ELR (cell line): ENCODE measurements around the gene IGF2BP3.

Experiments used
- DNase-seq: peaks from one replicate; pipeline ENCODE4 v3.0.0-alpha.2; 2015; ENCODE audit warnings: low read depth

IGF2BP3 gene

GRCh38 chr7:23377134-23377533 lies 93.2 kb downstream of the IGF2BP3 start:
- peak; percentile 90 for DNase-seq

GRCh38 chr7:23373151-23374004 lies 96.9 kb downstream of the IGF2BP3 start:
- peak; percentile 53 for DNase-seq

- DNase-seq: no peak
These were observed 97.7 kb downstream of the IGF2BP3 start for GRCh38 chr7:23372611-23373010.

GRCh38 chr7:23371654-23372053 lies 98.6 kb downstream of the IGF2BP3 start:
- DNase-seq: no peak

GRCh38 chr7:23369695-23370404 lies 100.4 kb downstream of the IGF2BP3 start:
- DNase-seq: no peak

GRCh38 chr7:23369100-23369499 lies 101.2 kb downstream of the IGF2BP3 start:
- DNase-seq: no peak

GRCh38 chr7:23358152-23358674 lies 112.1 kb downstream of the IGF2BP3 start:
- DNase-seq: no peak

GRCh38 chr7:23357190-23358093 lies 112.8 kb downstream of the IGF2BP3 start:
- DNase-seq: peak; percentile 89

- peak; percentile 71 for DNase-seq
These were observed 113.6 kb downstream of the IGF2BP3 start for GRCh38 chr7:23356726-23357125.

GRCh38 chr7:23356168-23356567 lies 114.1 kb downstream of the IGF2BP3 start:
- DNase-seq: no peak

- DNase-seq: no peak
These were observed 117.1 kb downstream of the IGF2BP3 start for GRCh38 chr7:23353172-23353571.

GRCh38 chr7:23350466-23350865 lies 119.8 kb downstream of the IGF2BP3 start:
- no peak for DNase-seq

GRCh38 chr7:23349484-23350157 lies 120.7 kb downstream of the IGF2BP3 start:
- peak; percentile 97 for DNase-seq

- peak; percentile 97 for DNase-seq
These were observed 122.6 kb downstream of the IGF2BP3 start for GRCh38 chr7:23347682-23348180.

- peak; percentile 66 for DNase-seq
These were observed 123.1 kb downstream of the IGF2BP3 start for GRCh38 chr7:23347033-23347681.

GRCh38 chr7:23346316-23346715 lies 124.0 kb downstream of the IGF2BP3 start:
- DNase-seq: no peak

- DNase-seq: no peak
These were observed 124.7 kb downstream of the IGF2BP3 start for GRCh38 chr7:23345601-23346000.

- DNase-seq: peak; percentile 50
These were observed 126.3 kb downstream of the IGF2BP3 start for GRCh38 chr7:23343806-23344475.

GRCh38 chr7:23343102-23343501 lies 127.2 kb downstream of the IGF2BP3 start:
- no peak for DNase-seq
